ENCODE data around the gene FHIT. TPM values are rescaled to one million over a fixed set of nuclear protein-coding genes. Genes with fewer than 3 reads are reported as not detected.

The FHIT gene
- total and polyA plus RNA-seq, 5 experiments from 2014 or later, result 11.7 to 32.3 (median 15.5) TPM

DNA sequence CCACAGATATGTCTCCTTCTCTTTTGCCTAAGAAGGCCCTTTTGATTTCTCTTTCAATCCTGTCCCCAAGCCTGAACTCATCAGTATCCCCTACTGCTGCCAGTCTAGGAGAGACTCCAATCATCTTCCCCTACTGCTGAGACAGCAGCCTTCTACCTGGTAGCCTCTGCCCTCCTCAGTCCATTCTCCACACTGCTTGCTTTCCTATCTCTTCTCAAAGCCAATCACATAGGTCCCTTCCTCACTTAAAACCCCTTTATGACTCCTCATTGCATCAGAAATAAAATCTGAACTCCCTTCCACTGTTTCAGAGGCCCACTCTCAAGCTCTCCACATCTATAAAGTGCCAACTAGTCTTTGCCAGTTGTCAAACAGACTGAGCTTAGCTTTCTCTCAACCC, 1119.6 kb downstream of the FHIT start:
- POLR2A ChIA-PET, result no interaction called here
- peak overlapping the region in 1 of 10 donors; percentile 14 for H3K27ac Mint-ChIP-seq
- no peak for DNase-seq
- H3K4me3 Mint-ChIP-seq, result no peak overlapping the region
- peaks cover 0 to 11% (median 2%) of the 10 kb centered on the region in 3 donors for H3K36me3 Mint-ChIP-seq
- peaks cover 3 to 13% (median 6%) of the 10 kb centered on the region in 4 donors for H3K4me1 Mint-ChIP-seq
- H3K9me3 Mint-ChIP-seq, result peaks cover 0 to 10% (median 0%) of the 10 kb centered on the region in 9 donors
- no peak for ATAC-seq
- H3K27me3 Mint-ChIP-seq, result no peaks in the 10 kb centered on the region

DNA sequence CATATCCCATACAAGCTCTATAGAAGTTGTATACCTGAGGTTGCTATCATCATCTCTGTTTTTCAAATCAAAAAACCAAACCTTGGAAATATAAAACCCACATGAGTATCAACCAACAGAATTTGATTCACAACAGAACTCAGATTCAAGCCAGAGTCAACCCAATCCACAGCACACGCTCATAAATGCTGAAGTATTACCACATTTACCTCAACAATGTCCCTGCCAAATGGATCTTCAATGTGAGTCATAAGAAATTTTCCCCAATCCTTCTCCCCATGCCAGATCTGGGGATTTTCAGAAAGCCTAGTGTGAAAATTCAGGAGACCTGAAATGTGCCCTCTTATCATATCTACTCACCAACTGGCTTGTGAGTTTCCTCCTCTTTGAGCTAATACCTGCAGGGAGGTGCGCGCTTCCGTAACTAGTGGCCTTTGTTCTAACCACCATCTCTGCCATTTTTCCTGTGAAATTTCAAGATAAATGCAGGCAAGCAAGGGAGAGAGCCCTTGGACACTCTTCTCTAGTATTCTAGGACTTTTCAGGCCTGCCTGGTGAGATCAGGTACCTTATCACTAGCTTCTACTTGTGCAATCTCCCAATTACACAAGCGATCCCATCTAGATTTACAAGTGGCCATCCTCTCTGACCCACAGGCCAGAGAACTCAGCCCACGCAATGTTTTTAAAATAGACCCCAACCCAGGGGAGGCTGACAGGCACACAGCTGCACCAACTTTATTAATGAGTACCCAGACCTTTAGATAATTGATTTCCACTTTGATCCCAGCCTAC, 1124.5 kb downstream of the FHIT start:
- Mint-ChIP-seq H3K4me3 (no peak overlapping the region), H3K27ac (no peak overlapping the region), H3K36me3 (peaks cover 0 to 6% (median 2%) of the 10 kb centered on the region in 3 donors), H3K27me3 (no peaks in the 10 kb centered on the region), H3K4me1 (peaks cover 0 to 11% (median 7%) of the 10 kb centered on the region in 4 donors), H3K9me3 (peaks cover 0 to 11% (median 2%) of the 10 kb centered on the region in 9 donors)
- POLR2A ChIA-PET, result no interaction called here
- no peak for DNase-seq
- ATAC-seq, result no peak

DNA sequence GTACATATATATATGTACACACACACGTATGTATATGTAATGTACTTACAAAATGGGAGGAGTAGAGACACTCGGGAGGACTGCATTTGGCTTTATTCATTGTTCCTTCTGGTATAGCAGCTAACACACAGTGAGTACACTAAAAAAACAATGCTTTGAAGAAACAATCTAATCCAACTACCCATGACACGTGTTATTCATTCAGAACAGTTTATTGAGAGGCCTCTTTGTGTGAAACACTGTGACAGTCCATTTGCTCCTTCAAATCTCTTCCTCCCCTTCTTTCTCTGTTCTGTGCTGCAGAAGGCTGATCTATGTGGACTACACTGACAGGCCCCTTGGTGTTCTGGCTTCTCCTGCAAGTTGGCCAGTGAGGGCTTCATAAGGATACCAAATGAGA, 1125.6 kb downstream of the FHIT start:
- DNase-seq (no peak), ATAC-seq (no peak)
- no peak overlapping the region for H3K4me3 Mint-ChIP-seq
- peaks cover 0 to 6% (median 2%) of the 10 kb centered on the region in 3 donors for H3K36me3 Mint-ChIP-seq
- peaks cover 0 to 12% (median 7%) of the 10 kb centered on the region in 4 donors for H3K4me1 Mint-ChIP-seq
- peaks cover 0 to 11% (median 2%) of the 10 kb centered on the region in 9 donors for H3K9me3 Mint-ChIP-seq
- no peaks in the 10 kb centered on the region for H3K27me3 Mint-ChIP-seq
- peak overlapping the region in 1 of 10 donors; percentile 20 for H3K27ac Mint-ChIP-seq
- POLR2A ChIA-PET, result no interaction called here

DNA sequence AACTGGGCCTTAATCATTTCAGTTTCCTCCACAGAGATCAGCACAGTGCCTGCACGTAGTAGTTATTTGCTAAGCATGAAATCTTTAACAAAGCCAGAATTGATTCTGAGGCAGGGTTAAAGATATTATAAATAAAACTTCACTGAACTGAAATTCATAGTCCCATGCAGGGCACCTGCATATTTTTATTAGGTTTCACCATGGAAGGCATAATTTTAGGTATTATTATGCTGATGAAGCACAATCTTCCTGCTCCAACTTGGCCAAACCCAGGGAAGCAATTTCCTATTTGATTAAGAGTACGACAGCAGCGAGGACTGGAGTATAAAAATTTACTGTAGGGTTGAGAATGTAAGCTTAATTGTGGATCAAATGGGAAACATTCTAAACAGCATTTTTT, 1131.0 kb downstream of the FHIT start:
- H3K4me1 Mint-ChIP-seq, result peaks cover 0 to 12% (median 5%) of the 10 kb centered on the region in 4 donors
- no peaks in the 10 kb centered on the region for H3K36me3 Mint-ChIP-seq
- H3K27me3 Mint-ChIP-seq, result no peaks in the 10 kb centered on the region
- no peak overlapping the region for H3K4me3 Mint-ChIP-seq
- no peak for DNase-seq
- POLR2A ChIA-PET, result no interaction called here
- ATAC-seq, result no peak
- no peak overlapping the region for H3K27ac Mint-ChIP-seq
- H3K9me3 Mint-ChIP-seq, result no peaks in the 10 kb centered on the region

DNA sequence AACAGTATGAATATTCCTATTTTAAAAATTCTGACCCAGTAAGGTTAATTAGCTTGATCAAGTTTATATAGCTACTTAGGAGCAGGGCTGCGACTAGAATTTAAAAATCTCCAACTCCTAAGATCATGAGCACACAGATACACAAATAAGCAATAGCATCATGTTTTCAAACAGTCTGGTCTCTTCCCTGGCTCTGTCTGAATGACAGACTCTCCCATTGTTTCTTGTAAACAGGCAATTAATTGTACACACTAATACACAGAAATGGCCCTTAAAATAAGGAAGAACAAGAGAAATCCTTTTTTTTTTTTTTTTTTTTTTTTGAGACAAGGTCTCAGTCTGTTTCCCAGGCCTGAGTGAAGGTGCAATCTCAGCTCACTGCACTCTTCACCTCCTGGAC, 1137.1 kb downstream of the FHIT start:
- H3K4me3 Mint-ChIP-seq, result no peak overlapping the region
- no peak overlapping the region for H3K27ac Mint-ChIP-seq
- no peaks in the 10 kb centered on the region for H3K4me1 Mint-ChIP-seq
- DNase-seq (no peak), ATAC-seq (no peak)
- no peaks in the 10 kb centered on the region for H3K27me3 Mint-ChIP-seq
- H3K9me3 Mint-ChIP-seq, result no peaks in the 10 kb centered on the region
- no peaks in the 10 kb centered on the region for H3K36me3 Mint-ChIP-seq
- POLR2A ChIA-PET, result interaction anchor here (0.6 to 0.7 kb wide), 2 partner anchors 39 to 41 kb away, joined by 3 to 6 read pairs; no protein-coding TSS in a partner anchor

DNA sequence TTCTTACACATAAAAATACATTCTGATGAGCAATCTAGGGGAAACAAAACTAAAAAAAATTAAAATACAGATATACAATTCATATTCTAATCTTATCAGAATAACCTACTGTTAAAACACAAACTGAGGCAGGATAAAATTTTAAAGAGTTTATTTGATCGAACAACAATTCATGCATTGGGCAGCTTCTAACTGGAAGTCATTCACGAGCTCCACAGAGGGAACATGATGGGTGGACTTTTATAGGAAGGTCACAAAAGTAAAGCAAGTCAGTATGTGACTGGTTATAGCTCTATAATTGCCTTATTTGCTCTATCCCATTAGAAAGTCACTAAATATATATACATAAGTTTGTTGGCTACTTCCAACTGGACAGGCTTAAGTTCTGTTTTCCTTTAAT, 1144.0 kb downstream of the FHIT start:
- ATAC-seq (no peak), DNase-seq (no peak)
- POLR2A ChIA-PET, result no interaction called here
- H3K27ac Mint-ChIP-seq, result no peak overlapping the region
- H3K4me1 Mint-ChIP-seq, result peaks cover 6 to 23% (median 13%) of the 10 kb centered on the region in 4 donors
- H3K9me3 Mint-ChIP-seq, result no peaks in the 10 kb centered on the region
- no peak overlapping the region for H3K4me3 Mint-ChIP-seq
- no peaks in the 10 kb centered on the region for H3K27me3 Mint-ChIP-seq
- H3K36me3 Mint-ChIP-seq, result no peaks in the 10 kb centered on the region

DNA sequence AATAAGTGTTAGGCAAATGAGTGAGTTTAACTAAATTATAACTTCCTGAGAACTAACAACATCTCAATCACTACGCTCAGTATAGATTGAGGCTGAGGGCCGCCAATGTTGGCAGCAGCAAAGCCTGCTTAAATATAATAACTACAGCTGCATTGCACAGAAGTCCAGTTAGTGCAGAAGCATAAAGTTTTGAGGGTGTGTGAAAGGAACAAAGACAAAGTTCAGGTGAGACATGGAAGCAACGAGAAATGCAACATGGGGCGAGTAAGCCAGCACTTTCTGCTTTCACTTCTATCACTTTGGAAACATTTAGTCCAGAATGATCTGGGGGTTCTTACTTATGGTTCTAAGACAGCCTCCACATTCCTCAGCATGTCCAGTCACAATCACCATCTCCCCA, 1149.1 kb downstream of the FHIT start:
- Mint-ChIP-seq H3K27ac (no peak overlapping the region), H3K4me3 (no peak overlapping the region), H3K27me3 (peaks cover 0 to 2% (median 0%) of the 10 kb centered on the region in 5 donors), H3K4me1 (peaks cover 9 to 32% (median 13%) of the 10 kb centered on the region in 4 donors), H3K36me3 (no peaks in the 10 kb centered on the region), H3K9me3 (peaks cover 0 to 9% (median 0%) of the 10 kb centered on the region in 9 donors)
- ATAC-seq (no peak), DNase-seq (no peak)
- POLR2A ChIA-PET, result no interaction called here

DNA sequence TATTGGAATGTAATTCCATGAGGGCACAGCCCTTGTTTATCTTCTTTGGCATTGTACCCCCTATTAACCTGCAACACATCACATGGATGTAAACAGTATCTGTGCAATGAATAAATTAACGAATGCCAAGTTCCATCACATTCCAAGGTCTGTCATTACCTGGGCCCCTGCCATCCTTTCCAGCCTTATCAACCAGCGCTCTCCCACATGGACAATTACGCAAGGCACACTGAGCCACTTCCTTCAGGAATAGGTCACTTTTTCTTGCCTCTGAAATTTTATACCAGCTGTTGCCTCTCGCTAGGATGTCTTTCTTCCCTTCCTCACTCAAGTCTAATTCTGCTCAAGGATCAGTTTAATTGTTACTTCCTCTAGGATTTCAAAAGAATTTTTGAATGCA, 1149.6 kb downstream of the FHIT start:
- no peak overlapping the region for H3K4me3 Mint-ChIP-seq
- H3K36me3 Mint-ChIP-seq, result no peaks in the 10 kb centered on the region
- H3K27ac Mint-ChIP-seq, result peak overlapping the region in 1 of 10 donors; percentile 2
- H3K4me1 Mint-ChIP-seq, result peaks cover 9 to 34% (median 13%) of the 10 kb centered on the region in 4 donors
- POLR2A ChIA-PET, result no interaction called here
- peaks cover 0 to 2% (median 0%) of the 10 kb centered on the region in 5 donors for H3K27me3 Mint-ChIP-seq
- peaks cover 0 to 9% (median 0%) of the 10 kb centered on the region in 9 donors for H3K9me3 Mint-ChIP-seq
- ATAC-seq (no peak), DNase-seq (no peak)

DNA sequence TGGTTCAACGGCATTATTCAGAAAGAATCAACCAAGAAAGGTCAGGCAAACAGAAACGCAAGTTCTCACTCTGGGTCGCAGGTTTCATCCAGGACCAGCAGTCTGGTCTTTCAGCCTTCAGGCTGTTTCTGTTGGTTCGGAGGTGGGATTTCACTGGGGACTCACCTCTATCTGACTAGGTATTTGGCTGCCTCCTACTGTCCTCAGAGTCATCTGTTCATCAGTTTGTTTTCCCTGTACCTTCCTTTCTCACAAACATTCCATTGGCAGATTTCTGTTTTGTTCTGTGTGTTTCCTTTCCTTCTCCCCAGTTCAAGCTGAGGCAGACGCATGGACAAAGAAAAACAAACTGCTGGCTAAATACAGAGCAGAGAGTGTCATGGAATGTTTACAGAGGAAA, 1154.8 kb downstream of the FHIT start:
- no peak for ATAC-seq
- peaks cover 0 to 9% (median 0%) of the 10 kb centered on the region in 9 donors for H3K9me3 Mint-ChIP-seq
- DNase-seq, result no peak
- peak overlapping the region in 2 of 10 donors; percentile 19 to 21 for H3K27ac Mint-ChIP-seq
- peaks cover 0 to 1% (median 0%) of the 10 kb centered on the region in 5 donors for H3K27me3 Mint-ChIP-seq
- POLR2A ChIA-PET, result no interaction called here
- peaks cover 8 to 32% (median 25%) of the 10 kb centered on the region in 4 donors for H3K4me1 Mint-ChIP-seq
- no peaks in the 10 kb centered on the region for H3K36me3 Mint-ChIP-seq
- no peak overlapping the region for H3K4me3 Mint-ChIP-seq

DNA sequence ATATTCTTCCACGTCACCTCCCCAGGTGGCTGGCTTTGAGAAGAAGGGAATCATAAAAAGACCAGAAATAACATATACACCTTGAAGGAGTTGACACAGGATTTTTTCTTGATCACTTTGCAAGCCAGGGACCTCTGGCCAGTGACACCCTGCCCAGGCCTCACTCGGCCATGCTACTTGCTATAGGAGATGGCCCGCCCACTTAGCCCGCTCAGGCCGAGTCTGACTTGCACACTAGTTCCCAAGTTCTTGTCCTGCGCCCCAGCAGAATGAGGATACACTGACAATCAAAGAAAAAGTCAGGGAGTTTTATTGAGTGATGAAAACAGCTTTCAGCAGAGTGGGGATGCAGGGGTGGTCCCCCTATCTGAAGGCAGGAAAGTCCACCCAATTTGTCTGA, 1155.3 kb downstream of the FHIT start:
- peak overlapping the region in 1 of 10 donors; percentile 64 for H3K27ac Mint-ChIP-seq
- ATAC-seq, result no peak
- peaks cover 13 to 36% (median 26%) of the 10 kb centered on the region in 4 donors for H3K4me1 Mint-ChIP-seq
- peaks cover 0 to 1% (median 0%) of the 10 kb centered on the region in 5 donors for H3K27me3 Mint-ChIP-seq
- POLR2A ChIA-PET, result no interaction called here
- peaks cover 0 to 9% (median 0%) of the 10 kb centered on the region in 9 donors for H3K9me3 Mint-ChIP-seq
- H3K4me3 Mint-ChIP-seq, result peak overlapping the region in 1 of 10 donors; percentile 9
- no peak for DNase-seq
- H3K36me3 Mint-ChIP-seq, result no peaks in the 10 kb centered on the region

DNA sequence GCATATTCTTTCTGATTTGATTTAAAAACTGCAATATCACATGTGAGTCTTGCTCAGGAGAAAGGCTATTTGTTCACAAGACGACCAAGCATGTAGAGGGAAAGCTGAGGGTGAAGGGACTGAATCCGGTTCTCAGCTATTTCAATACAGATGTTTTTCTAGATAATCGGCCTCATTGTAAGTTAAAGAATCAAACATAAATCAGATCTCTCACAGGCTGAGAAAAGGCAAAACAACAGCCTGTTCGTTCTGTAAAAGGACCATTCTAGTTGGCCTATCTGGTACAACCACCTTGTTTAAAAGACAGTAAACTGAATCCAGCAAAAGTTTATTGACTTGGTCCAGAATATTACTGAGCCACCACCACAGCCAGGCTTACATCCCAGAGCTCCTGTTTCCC, 1155.7 kb downstream of the FHIT start:
- H3K27me3 Mint-ChIP-seq, result peaks cover 0 to 1% (median 0%) of the 10 kb centered on the region in 5 donors
- peaks cover 17 to 40% (median 30%) of the 10 kb centered on the region in 4 donors for H3K4me1 Mint-ChIP-seq
- peaks cover 0 to 9% (median 0%) of the 10 kb centered on the region in 9 donors for H3K9me3 Mint-ChIP-seq
- H3K4me3 Mint-ChIP-seq, result peak overlapping the region in 2 of 10 donors; percentile 9 to 13
- H3K36me3 Mint-ChIP-seq, result no peaks in the 10 kb centered on the region
- POLR2A ChIA-PET, result interaction anchor here (1.4 kb wide), 1 partner anchor 85 kb away, joined by 5 read pairs; no protein-coding TSS in a partner anchor
- ATAC-seq, result no peak
- DNase-seq, result no peak
- peak overlapping the region in 4 of 10 donors; percentile 17 to 64 (median 34) for H3K27ac Mint-ChIP-seq

DNA sequence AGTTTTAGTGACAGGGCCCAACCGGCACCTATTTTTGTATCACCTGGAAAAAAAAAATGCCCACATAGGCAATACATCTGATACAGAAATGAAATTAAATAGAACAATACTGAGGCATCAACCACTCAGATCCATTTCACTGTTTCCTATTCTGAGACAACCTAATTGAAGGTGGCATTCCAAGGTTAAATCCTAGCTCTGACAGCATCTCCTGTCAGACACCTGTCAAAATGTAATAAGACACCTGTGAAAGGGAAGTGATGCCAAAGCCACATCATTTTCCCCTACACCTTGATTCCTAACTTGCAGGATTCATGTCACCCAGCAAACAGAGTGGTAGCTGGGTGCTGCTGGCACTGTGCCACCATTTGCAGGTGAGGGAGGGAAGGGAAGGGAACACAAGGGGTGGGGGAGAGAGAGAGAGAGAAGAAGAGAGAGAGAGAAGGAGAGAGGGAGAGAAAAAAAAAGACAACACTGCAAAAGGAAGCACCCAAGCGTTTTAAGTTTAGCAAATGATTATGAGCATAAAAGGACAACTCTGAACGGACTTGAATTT, 1156.8 kb downstream of the FHIT start:
- peaks cover 0 to 1% (median 0%) of the 10 kb centered on the region in 5 donors for H3K27me3 Mint-ChIP-seq
- H3K4me3 Mint-ChIP-seq, result peak overlapping the region in 6 of 10 donors; percentile 13 to 71 (median 58)
- DNase-seq (peak in 1 of 10 donors; percentile 4), ATAC-seq (no peak)
- no peaks in the 10 kb centered on the region for H3K36me3 Mint-ChIP-seq
- peaks cover 22 to 48% (median 37%) of the 10 kb centered on the region in 4 donors for H3K4me1 Mint-ChIP-seq
- H3K9me3 Mint-ChIP-seq, result peaks cover 0 to 8% (median 0%) of the 10 kb centered on the region in 9 donors
- H3K27ac Mint-ChIP-seq, result peak overlapping the region in 5 of 10 donors; percentile 11 to 92 (median 60)
- POLR2A ChIA-PET, result interaction anchor here (0.6 to 1.4 kb wide), 2 partner anchors 58 to 84 kb away, joined by 3 to 5 read pairs; no protein-coding TSS in a partner anchor

DNA sequence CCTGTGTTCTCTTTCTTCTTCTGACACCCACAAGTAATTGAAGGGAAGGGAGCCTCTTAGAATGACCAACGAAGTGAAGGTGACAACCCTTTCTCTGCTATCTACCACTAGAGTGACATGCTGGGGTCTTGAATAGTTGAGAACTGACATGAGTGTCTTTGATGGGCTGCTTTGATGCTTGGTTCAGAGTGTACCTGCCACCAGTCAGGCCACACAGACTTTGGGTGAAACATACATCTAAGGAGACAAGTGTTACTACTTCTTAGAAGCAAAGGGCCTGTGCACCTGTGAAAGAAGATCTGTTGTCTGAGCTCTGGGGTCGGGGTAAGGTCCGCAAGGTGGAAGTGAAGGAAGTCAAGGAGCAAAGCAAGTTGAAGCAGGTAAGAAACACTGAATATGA, 1160.7 kb downstream of the FHIT start:
- H3K9me3 Mint-ChIP-seq, result peaks cover 0 to 16% (median 6%) of the 10 kb centered on the region in 9 donors
- peak in 6 of 10 donors; percentile 1 to 37 (median 22) for DNase-seq
- H3K27ac Mint-ChIP-seq, result peak overlapping the region; percentile 9 to 81 (median 34)
- H3K4me3 Mint-ChIP-seq, result peak overlapping the region in 6 of 10 donors; percentile 0 to 54 (median 8)
- H3K27me3 Mint-ChIP-seq, result no peaks in the 10 kb centered on the region
- H3K4me1 Mint-ChIP-seq, result peaks cover 25 to 55% (median 47%) of the 10 kb centered on the region in 4 donors
- POLR2A ChIA-PET, result interaction anchor here (0.8 kb wide), 1 partner anchor 9 kb away, joined by 3 read pairs; no protein-coding TSS in a partner anchor
- peak; percentile 70 to 82 for ATAC-seq
- peaks cover 0 to 7% (median 6%) of the 10 kb centered on the region in 3 donors for H3K36me3 Mint-ChIP-seq

All from naive thymus-derived CD8-positive, alpha-beta T cell (primary cell).